GM19397 (cell line): ENCODE data around the gene SLC25A21.
"Not testable (repeated sequence)": the region's sequence is repeated elsewhere in the genome, so short reads cannot be mapped to it uniquely, and the experiment has no call there.

Source experiments
- ATAC-seq: cut with Tn5 transposase; IDR thresholded peaks from one replicate; pipeline ENCODE4 v1.9.1; 2021; ENCODE audit warnings: mild to moderate bottlenecking, moderate library complexity; ENCODE audit not compliant: unreplicated experiment

The SLC25A21 gene

DNA sequence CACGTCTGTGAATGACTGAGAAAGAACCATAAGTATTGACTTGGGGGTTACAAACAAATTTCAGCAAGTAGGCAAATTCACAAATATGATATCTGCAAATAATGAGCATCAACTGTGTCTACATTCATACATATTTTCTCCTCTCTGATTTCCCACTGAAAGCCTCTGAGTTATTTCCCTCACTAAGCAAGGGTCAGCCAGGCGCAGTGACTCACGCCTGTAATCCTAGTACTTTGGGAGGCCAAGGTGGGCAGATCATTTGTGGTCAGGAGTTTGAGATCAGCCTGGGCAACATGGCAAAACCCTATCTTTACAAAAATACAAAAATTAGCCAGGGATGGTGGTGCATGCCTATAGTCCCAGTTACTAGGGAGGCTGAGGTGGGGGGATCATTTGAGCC lies 80.8 kb downstream of the SLC25A21 start:
- no peak for ATAC-seq

DNA sequence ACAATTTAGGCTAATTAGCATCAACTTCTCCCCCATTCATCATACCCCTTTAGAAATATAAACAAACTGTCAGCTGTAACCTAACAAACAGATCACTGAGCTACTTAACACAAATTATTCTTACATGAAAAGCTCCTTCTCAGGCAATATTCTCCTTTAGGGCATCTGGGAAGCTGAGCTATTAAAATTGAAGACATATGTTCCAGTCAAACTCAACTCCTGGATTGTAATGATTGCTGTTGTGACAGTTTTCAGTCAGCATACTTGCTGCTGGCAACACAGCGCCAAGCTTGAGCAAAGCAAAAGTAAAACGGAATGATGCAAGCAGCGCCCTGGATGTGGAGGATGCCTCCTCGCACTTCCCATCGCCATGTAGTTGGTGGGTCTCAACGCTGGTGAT lies 82.4 kb downstream of the SLC25A21 start:
- no peak for ATAC-seq

DNA sequence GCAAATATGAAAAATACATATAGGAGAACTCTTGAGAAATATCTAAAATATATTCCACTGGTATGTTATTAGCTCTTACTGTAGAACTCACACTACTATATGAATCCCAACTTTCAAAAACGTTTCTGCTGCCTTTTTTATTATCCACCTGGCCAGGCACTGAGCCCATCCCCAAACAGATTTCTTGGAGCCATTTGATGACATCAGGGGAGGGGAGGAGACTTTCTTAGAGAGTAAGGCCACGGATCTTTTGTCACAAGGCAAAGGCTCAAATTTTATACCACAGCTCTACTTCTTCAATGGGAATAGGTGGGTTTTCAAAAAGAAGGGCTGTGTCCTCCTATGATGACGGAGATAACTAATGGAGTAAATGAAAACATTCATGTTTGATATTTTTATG lies 83.0 kb downstream of the SLC25A21 start:
- ATAC-seq: no peak

DNA sequence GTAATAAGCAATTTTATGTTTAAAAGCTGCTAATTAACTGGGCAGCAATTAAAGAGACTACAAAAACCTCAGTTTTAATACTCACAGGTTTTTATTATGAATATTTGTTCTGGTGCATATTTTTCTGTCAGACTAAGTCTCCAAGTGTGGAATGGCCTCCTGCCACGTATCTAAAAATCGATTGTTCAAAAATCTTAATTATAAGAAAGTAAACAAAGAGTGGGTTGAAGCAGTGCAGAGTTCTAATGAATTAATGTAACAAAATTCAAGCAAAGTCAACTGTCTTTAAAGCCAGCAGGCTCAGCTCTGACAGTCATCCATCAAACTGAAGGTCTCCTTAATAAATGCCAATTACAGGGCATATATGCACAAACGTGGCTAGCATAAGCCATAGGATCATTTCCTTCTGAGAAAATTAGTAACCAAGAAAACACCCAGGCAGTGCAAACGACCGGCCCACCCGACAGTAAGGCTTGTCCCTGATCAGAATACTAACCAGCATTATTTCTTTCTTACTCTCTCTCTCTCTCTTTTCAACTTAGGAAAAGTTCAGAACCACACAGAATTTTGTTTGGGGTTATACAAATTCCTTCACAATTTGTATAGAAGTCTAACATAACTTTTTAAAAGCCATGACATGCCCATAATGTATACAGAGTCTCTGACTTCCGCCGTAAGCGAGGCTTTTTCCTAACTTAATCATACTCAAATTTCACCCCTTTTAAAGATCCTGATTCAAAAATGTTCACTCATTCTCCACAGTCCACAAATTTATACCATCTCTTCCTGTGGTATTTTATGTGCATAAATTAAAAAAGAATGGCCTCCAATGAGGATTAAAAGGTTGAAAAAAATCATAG lies 83.8 kb downstream of the SLC25A21 start:
- no peak for ATAC-seq

DNA sequence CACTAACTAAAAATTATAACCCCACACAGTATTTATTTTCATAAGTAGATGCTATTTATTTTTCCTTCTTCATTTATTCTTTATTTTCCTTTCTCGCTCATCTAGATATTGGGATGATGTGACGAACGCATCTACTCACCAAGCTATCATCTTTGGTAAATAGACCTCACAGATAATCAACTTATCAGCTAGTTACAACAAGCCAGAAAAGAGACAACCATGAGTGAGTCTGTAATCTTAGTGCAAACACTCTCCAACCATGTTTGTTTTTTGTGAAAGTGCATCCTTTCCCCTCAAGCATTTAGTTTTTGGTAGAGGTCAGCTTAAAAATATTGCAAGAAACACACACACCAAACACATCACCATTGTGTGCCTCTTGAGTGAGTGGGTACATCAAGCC lies 84.9 kb downstream of the SLC25A21 start:
- ATAC-seq: no peak

DNA sequence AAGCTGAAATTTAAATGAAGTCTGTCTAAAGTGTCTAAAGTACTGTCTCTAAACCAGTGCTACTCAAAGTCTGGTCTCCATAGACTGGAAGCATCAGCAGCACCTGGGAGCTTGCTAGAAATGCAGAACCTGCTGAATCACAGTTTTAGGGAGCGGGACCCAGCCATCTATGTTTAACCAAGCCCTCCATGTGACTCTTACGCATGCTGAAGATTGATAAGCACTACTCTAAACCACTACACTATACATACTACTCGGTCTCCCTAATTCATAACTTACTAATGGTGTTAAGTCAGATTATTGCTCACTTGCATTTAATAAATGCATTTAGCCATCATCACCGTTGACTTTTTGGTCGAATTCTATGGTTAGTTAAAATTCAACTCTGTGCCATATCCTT lies 88.8 kb downstream of the SLC25A21 start:
- no peak for ATAC-seq

DNA sequence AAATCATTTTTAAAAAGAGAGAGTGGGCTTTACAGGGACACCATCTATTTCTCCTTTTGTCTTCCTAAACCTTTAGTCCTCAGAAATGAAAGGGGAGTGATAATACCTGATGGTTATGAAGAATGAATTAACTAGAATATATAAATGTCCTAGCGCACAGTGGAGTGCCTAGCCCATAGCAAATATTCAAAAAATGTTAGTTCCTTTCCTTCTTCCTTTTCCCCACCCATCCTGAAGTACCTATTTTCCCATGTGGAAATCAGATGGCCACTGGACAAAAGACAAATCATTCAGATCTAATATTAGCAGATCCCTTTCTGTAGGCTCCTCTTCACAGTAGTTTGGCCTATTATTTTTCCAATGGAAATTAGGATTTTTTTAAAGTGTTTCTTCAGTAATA lies 90.0 kb downstream of the SLC25A21 start:
- no peak for ATAC-seq

DNA sequence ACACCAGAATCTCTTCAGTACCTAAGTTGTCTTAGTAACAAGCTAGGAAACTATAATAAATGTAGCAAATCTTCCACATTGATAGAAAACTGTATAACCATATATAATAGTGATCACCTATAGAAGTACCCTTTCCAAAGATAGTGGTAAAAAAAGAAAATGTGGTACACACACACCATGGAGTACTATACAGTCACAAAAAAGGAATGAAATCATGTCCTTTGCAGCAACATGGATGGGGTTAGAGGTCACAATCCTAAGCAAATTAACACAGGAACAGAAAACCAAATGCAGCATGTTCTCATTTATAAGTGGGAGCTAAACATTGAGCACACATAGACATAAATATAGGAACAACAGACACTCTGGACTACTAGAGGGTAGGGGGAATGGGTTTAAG lies 90.5 kb downstream of the SLC25A21 start:
- ATAC-seq: no peak

DNA sequence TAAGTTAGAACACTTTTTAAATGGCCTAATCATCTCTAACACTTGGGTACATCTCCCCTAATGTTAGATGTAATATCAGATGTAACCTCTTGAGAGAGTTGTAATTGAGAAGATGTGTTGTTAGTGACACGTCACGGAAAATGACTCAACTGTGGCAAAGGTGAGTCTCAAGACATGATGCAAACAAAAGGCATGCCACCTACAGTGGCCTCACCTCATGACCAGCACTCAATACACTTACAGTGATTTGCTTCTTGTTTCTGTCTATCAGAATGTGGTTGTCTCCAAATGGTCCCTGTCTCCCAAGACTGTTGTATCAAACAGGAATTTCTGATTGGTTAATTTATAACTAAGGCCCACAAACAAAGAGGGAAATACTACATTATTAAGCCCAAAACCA lies 91.2 kb downstream of the SLC25A21 start:
- no peak for ATAC-seq

DNA sequence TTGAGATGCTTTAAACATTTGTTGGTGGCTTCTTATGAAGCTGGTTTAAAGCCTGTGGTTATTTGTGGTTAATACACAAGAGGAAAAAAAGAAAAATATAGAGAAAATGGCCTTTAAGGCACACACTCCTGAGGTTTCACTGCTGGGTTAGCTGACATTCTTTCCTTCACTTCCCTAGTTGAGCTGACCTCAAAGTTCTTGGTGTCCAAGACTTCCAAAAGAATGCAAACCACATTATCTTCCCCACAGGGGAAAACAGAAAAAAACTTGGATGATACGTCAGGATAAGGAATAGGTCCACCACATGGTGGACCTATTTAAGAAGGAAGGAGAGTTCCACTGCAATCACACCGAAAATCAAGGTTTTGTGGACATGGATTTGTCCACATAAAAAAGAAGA lies 94.3 kb downstream of the SLC25A21 start:
- no peak for ATAC-seq

DNA sequence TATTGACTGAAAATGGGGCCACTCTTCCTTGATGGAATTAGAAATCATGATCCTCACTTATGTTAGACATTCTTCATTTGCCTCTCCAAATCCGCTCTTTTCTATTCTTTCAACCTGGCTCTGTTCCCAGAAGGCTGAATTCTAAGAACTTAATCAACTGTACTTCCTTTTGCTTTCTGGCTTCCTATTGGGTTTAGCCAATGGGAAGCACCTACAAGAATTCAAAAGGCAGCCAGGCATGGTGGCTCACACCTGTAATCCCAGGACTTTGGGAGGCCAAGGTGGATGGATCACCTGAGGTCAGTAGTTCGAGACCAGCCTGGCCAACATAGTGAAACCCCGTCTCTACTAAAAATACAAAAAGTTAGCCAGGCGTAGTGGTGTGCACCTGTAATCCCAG lies 98.1 kb downstream of the SLC25A21 start:
- not testable (repeated sequence) for ATAC-seq

DNA sequence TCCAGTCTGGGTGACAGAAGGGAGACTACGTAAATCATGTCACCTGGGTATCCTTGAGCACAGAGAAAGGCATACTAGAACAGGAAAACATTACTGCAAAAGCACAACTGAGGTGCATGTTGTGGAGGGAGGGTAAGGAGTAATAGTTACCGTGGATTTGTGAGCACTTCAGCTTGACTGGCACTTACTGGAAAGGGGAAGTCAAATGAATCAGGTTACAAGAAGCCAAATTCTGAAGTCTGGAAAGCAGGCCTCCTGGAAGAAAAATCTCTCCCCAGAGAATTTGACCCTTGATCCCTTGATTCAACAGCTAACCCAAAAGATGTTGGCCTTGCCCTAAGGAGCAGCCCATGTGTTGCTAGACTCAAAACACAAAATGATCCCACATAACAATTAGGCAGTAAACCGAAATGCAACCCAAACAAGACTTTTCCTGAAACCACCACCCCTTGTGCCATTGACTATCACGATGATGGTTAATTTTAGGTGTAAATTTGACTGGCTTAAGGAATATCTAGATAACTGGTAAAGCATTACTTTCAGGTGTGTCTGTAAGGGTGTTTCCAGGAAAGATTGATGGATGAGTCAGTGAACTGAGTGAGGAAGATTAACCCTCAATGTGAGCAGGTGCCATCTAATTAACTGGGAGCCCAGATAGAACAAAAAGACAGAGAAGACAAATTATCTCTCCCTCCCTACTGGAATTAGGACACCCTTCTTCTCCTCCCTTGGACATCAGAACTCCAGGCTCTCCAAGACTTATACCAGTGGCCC lies 108.8 kb downstream of the SLC25A21 start:
- no peak for ATAC-seq

DNA sequence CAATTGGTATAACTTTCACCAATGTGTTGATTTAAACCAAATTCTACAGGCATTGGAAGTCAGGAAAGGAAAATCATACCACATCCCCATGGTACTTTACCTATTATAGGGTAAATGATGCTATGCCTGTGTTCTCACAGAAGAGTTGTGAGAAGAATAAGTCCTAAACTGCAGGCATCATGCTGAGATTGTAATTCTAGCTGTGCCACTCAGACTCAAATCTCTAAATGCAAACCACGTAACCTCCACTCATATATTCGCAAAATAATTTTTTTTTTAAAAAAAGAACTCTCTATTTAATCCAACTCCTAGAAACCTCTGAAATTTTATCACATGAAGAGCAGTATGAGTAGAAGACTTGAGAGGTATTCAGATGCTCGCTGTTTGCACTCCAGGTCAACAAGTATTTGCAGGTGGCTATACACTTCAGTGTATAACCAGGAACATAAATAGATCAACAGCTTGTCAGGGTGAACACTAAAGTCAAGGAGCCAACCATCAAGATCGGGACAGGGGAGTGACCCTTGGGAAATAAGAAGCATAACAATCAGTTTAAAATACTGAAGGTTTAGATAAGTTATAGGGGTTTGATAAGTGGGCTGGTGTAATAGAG lies 110.1 kb downstream of the SLC25A21 start:
- no peak for ATAC-seq

DNA sequence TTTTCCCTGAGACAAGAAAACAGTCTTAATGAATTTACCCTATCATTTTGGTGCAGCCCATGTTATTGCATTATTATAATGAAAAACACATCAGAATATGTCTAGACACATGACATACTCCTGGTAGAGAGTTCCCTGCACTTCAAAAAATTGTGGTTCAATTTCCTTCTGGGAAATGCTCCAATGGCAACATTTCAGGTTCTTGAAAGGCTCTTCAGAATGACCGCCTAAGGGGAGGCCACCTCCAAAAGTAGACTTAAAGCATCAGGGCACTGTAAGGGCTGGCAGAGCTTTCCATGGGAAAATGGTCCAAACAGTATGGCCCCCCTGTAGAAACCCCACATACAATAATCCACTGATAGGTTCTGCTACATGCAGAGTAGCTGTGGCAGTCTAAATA lies 110.7 kb downstream of the SLC25A21 start:
- ATAC-seq: no peak

DNA sequence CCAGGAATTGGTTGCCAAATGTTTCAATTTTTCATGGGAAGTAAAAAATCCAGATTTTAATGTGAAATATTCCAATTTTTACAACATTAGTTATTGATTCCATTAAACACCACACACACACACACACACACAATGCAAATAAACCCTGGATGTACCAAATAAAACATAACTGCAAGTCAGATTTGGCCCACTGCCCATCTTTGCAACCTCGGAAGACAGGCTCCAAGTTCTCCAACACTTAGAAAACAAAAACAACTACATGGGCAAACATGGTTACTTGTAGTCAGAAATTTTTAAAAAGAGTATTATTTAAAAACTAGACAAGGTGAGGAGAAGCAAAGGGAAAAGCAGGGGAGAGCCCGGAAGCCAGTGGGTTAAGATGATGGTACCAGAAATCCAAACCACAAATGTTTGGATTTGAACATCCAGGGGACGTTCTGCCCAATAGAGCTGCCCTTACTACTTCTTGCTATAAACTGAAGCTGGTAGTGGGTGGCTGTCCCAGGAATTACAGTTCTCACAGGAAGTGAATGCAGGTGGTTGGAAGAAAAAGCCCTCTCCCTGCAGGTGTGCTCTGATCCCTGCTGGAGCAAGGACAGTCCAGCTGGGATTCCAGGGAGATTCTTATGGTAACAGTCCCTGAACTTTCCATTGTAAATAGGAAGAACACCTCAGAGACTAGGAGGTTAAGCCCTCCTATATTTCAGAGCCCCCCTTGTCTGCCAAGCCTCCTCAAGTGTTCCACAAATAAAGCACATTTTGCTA lies 111.7 kb downstream of the SLC25A21 start:
- ATAC-seq: no peak

DNA sequence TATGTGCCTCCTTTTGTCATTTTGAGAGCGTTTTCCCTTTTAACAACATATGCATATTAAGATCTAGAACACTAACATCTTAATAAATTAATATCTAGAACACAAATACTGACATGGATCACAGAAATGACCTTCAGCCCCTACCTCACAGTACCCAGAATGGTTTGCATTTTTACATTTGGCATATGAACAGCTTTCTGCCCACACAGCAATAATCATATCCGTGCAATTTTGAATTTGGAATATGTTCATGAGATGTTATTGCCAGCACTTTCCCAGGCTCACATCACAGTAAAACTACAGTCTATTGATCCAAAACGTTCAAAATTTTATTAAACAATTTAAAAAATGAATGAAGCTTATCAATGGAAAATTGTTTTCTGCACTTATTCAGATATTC lies 114.6 kb downstream of the SLC25A21 start:
- ATAC-seq: no peak

DNA sequence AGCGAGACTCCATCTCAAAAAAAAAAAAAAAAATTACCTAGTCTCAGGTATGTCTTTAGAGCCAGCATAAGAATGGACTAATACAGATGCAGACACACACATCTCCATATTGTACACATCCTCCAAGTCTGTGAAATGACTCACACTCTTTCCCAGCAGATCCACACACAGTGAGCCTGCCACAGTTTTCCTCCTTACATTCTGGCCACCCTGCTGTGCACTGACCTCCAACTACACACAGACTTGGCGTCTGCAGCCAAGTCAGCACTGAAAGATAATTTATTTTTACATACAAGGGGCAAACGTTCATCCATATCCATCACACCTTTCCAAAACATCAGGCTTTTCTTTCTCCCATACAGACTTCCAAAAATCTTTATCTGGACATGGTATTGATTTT lies 115.9 kb downstream of the SLC25A21 start:
- no peak for ATAC-seq

DNA sequence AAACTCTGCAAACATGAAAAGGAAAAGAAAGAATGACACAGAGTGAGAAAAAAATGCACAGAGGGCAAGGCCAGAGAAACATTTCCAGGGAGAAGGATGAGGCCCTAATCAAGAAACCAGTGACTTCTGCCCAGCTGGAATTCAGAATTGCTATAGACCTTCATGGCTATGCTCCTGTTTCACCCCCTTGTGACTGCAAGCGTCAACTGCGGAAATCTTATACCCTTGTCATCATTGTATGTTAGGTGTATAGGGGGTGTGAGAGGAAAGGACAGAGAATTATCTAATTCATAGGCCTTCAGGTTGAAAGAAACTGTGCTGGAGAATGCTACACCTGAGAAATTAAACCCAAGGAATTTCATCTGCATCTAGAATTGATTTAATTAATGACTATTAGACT lies 117.5 kb downstream of the SLC25A21 start:
- no peak for ATAC-seq

DNA sequence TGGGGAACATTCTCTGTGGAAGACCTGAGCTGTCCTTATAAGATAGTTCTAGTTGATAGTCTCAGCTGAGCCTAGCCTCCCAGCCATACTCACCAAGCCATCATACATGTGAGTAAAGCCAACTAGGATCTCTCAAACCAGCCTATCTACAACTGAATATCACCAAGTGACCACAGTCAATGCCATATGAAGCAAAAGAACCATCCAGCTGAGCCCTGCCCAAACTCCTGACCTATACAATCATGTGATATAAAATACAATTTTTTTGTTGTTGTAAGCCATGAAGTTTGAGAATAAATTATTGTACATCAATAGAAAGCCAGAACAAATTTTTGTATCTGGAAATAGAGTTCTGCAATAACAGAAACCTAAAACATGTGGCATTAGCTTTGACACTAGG lies 118.3 kb downstream of the SLC25A21 start:
- no peak for ATAC-seq

DNA sequence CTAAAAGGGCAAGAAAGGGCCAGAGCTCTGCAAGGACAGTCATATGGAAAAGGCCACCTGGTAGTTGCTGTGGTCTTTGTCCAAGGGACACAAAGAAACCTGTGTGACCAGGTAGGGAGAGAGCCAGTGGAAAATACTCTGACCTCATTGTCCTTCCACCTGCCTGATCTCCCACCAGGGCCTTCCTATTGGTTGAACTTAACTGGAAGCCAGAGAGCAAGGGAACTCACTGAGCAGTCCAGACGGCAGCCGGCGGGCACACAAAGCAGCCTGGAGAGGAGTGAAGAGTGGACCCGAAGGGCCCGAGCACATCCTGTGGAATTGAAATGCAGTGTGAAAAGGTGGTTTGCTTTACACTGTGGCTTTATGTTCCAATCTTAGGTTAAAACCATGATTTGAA lies 120.7 kb downstream of the SLC25A21 start:
- no peak for ATAC-seq

DNA sequence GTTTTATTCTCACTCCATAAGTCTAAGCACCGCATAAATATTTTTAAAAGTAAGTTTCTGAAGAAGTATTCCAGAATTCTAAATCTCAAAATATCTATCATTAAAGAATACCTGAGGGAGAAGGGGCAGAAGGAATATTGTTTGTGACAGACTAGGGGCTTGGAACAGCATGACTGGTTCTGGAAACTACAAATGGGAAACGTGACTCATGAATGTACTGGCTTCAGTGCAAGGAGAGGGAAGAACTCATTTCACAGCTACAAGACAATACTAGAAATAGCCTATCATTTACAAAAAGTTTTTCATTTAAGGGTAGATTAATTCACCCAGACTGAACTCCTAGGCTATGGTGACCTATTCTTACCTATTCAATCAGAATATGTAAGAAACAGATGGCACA lies 121.3 kb downstream of the SLC25A21 start:
- ATAC-seq: no peak
